ENCODE data around the gene ALK.

ALK gene

GRCh38 chr2:29233428-29233827, 688.0 kb downstream of the ALK start:
- TF ChIP-seq CTCF (IDR thresholded peaks at IDR 0.05), result no peak

- no peak for TF ChIP-seq CTCF (IDR thresholded peaks at IDR 0.05)
Measured at GRCh38 chr2:29232041-29232440, 689.3 kb downstream of the ALK start.

GRCh38 chr2:29229640-29230039, 691.7 kb downstream of the ALK start:
- TF ChIP-seq CTCF (IDR thresholded peaks at IDR 0.05), result no peak

- TF ChIP-seq CTCF (IDR thresholded peaks at IDR 0.05), result no peak
Measured at GRCh38 chr2:29228947-29229346, 692.4 kb downstream of the ALK start.

- no peak for TF ChIP-seq CTCF (IDR thresholded peaks at IDR 0.05)
Measured at GRCh38 chr2:29227935-29228675, 693.3 kb downstream of the ALK start.

GRCh38 chr2:29226808-29227207, 694.6 kb downstream of the ALK start:
- no peak for TF ChIP-seq CTCF (IDR thresholded peaks at IDR 0.05)

- TF ChIP-seq CTCF (IDR thresholded peaks at IDR 0.05), result no peak
Measured at GRCh38 chr2:29226375-29226774, 695.0 kb downstream of the ALK start.

GRCh38 chr2:29225814-29226213, 695.6 kb downstream of the ALK start:
- TF ChIP-seq CTCF (IDR thresholded peaks at IDR 0.05), result no peak

Measured in LNCAP (cell line).